Colonic mucosa (tissue), 4 donors: ENCODE measurements around the gene SMC5. TPM values are rescaled to one million over a fixed set of nuclear protein-coding genes. Genes with fewer than 3 reads are reported as not detected.

Source experiments
- DNase-seq: peaks from one replicate; pipeline ENCODE4 v3.0.0-alpha.2; 2020
- H3K27ac ChIP-seq: fragments of 200-600 bp; one replicate; pipeline ENCODE4 v1.8.0; 2021
- H3K27me3 ChIP-seq: fragments of 200-600 bp; one replicate; pipeline ENCODE4 v1.8.0; 2021
- H3K36me3 ChIP-seq: fragments of 200-600 bp; one replicate; pipeline ENCODE4 v1.8.0; 2021
- H3K4me1 ChIP-seq: fragments of 200-600 bp; one replicate; pipeline ENCODE4 v1.8.0; 2021; ENCODE audit warnings: mild to moderate bottlenecking
- H3K4me3 ChIP-seq: fragments of 200-600 bp; one replicate; pipeline ENCODE4 v1.8.0; 2021
- H3K9ac ChIP-seq, 2 donors: one replicate each; pipeline ENCODE4 v1.7.0; 2013; ENCODE audit warnings: control low read depth in 2 of 2, low read depth in 2 of 2, low read length in 2 of 2
- H3K9me3 ChIP-seq: fragments of 200-600 bp; one replicate; pipeline ENCODE4 v1.8.0; 2021
- CTCF ChIP-seq: fragments of 200-600 bp; IDR thresholded peaks from one replicate; pipeline ENCODE4 v1.8.0; 2022; ENCODE audit warnings: antibody characterized with exemption, mild to moderate bottlenecking
- intact Hi-C: fragments of 100-400 bp; cut with DNase I; formaldehyde crosslinking; loops from one replicate; pipeline ENCODE4 v1.14.1; 2022
- total RNA-seq, 2 donors: library from RNA; stranded (reverse); fragmentation: NEBNext Ultra II Directional in 1 of 2; extraction: Animal tissue kit (Norgen Biotek cat#: 25700) in 1 of 2; gene quantifications; one replicate each; pipeline ENCODE4 v1.2.1, GENCODE V29; 2021
- donor health status: healthy.
- donor health status: DM: no; HTN: no; CAD: no.
- donor health status: DM: no; HTN: no; CAD: no.

SMC5 gene
- total RNA-seq: 10 to 100 TPM; 31.4 to 35.9 TPM

GRCh38 chr9:70258692-70259511 is at the start of gene SMC5:
SMC5 (plus strand) TSS chr9:70258978; CDS start chr9:70259079, 101 bp downstream.
- peak within 1 kb of the TSS; percentile 97 for H3K27ac ChIP-seq
- DNase-seq: peak; percentile 89
- no peaks in the 10 kb centered on the region for H3K27me3 ChIP-seq
- H3K4me1 ChIP-seq: peaks cover 7% of the 10 kb centered on the region
- no peaks in the 10 kb centered on the region for H3K36me3 ChIP-seq
- H3K4me3 ChIP-seq: peak within 1 kb of the TSS; percentile 69
- intact Hi-C loops: loop anchor here (5.0 kb wide), 1 partner anchor 158 kb away; no protein-coding TSS in a partner anchor
- peak within 1 kb of the TSS; percentile 93 to 98 for H3K9ac ChIP-seq
- no peak for TF ChIP-seq CTCF
- no peaks in the 10 kb centered on the region for H3K9me3 ChIP-seq

GRCh38 chr9:70217029-70217428 is 41.7 kb upstream of the SMC5 start:
- intact Hi-C loops: no loop called here

GRCh38 chr9:70218767-70219166 is 40.0 kb upstream of the SMC5 start:
- Histone ChIP-seq H3K27me3 (no peaks in the 10 kb centered on the region), H3K9me3 (no peaks in the 10 kb centered on the region), H3K27ac (no peak overlapping the region), H3K36me3 (no peaks in the 10 kb centered on the region), H3K4me1 (no peaks in the 10 kb centered on the region), H3K4me3 (no peak overlapping the region), H3K9ac (no peak overlapping the region)
- DNase-seq: no peak
- TF ChIP-seq CTCF: no peak
- intact Hi-C loops: no loop called here

More at GRCh38 chr9:70217029-70217428, 41.7 kb upstream of the SMC5 start:
- no peak for DNase-seq
- no peak for TF ChIP-seq CTCF
- H3K27me3 ChIP-seq: no peaks in the 10 kb centered on the region
- H3K27ac ChIP-seq: no peak overlapping the region
- no peak overlapping the region for H3K4me3 ChIP-seq
- H3K9me3 ChIP-seq: no peaks in the 10 kb centered on the region
- no peak overlapping the region for H3K9ac ChIP-seq
- H3K4me1 ChIP-seq: no peaks in the 10 kb centered on the region
- no peaks in the 10 kb centered on the region for H3K36me3 ChIP-seq

GRCh38 chr9:70220216-70220615 is 38.6 kb upstream of the SMC5 start:
- no peak for DNase-seq
- Histone ChIP-seq H3K4me1 (no peaks in the 10 kb centered on the region), H3K27me3 (no peaks in the 10 kb centered on the region), H3K4me3 (no peak overlapping the region), H3K27ac (no peak overlapping the region), H3K36me3 (no peaks in the 10 kb centered on the region), H3K9ac (no peak overlapping the region), H3K9me3 (no peaks in the 10 kb centered on the region)
- intact Hi-C loops: no loop called here
- no peak for TF ChIP-seq CTCF

- intact Hi-C loops: no loop called here
- no peaks in the 10 kb centered on the region for H3K36me3 ChIP-seq
Measured at GRCh38 chr9:70222354-70222753, 36.4 kb upstream of the SMC5 start.

More at GRCh38 chr9:70222354-70222753, 36.4 kb upstream of the SMC5 start:
- Histone ChIP-seq H3K4me3 (no peak overlapping the region), H3K27ac (no peak overlapping the region), H3K27me3 (no peaks in the 10 kb centered on the region), H3K9ac (no peak overlapping the region), H3K9me3 (no peaks in the 10 kb centered on the region), H3K4me1 (no peaks in the 10 kb centered on the region)
- no peak for DNase-seq
- no peak for TF ChIP-seq CTCF
